ENCODE results near the gene EGLN1. TPM values are rescaled to one million over a fixed set of nuclear protein-coding genes. Genes with fewer than 3 reads are reported as not detected.
A peak's percentile ranks its signal among the peaks of the same experiment; 100 is the strongest.
"Not testable (repeated sequence)": the region's sequence is repeated elsewhere in the genome, so short reads cannot be mapped to it uniquely, and the experiment has no call there.

The EGLN1 gene
- total RNA-seq = 10 to 100 TPM; 11.9 to 14.0 (median 13.4) TPM

DNA sequence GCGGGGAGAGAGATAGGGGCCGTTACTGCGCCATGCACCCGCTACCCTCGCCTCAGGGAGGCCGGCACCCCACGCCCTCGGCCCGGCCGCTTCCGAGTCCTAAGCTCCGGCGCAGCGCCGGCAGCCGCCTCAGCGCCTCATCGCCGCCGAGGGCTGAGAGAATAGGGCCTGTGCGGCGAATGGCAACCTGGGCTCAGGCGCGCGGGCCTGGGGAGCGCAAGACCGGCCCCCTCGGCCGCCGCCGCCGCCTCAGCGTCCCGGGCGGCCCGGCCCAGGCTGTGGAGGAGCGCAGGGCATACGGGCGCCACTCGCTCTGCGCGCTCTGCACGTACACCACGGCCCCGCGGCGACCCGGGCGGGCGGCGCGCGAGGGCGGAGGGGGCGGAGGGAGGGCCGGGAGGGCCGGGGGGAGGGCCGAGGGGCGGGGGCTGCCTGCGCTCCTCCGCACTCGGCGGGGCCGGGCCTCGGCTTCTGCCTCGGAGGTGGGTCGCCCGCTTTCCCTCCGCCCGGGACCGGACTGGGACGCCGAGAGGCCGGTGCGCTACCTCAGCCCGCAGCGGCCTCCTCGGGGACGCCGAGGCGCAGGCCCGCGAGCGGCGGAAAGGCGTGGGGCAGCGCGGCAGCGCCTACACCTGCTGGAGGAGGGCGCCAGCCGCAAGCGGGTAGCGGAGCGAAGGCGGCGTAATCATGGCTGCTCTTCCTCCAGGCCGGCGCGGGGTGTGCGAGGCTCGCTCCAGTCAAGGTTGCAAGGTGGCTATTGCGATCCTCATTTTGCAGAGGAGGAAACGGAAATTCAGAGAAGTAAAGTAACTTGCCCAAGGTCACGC lies at the start of gene EGLN1:
Gene EGLN1, minus strand, starts transcription at position 317 of the 827 bp plus-strand sequence. CDS start 399 bp downstream, outside the sequence.
- H3K4me1 Mint-ChIP-seq (ENCODE audit: low read depth) = peaks cover 45% of the 10 kb centered on the region
- H3K4me3 Mint-ChIP-seq = peak within 1 kb of the TSS; percentile 90
- H3K36me3 Mint-ChIP-seq (ENCODE audit: insufficient read depth) = peaks cover 7% of the 10 kb centered on the region
- DNase-seq (peak; percentile 80), ATAC-seq (peak; percentile 85 to 87)
- H3K9me3 Mint-ChIP-seq = no peaks in the 10 kb centered on the region
- no peaks in the 10 kb centered on the region for H3K27me3 Mint-ChIP-seq (ENCODE audit: low read depth)

GRCh38 chr1:231471500-231471899 lies 49.4 kb upstream of the EGLN1 start:
- peaks cover 29% of the 10 kb centered on the region for H3K27me3 Mint-ChIP-seq (ENCODE audit: low read depth)
- DNase-seq; H3K4me1 Mint-ChIP-seq (ENCODE audit: low read depth); H3K9me3 Mint-ChIP-seq; H3K36me3 Mint-ChIP-seq (ENCODE audit: insufficient read depth); ATAC-seq; H3K4me3 Mint-ChIP-seq: not testable (repeated sequence)

- ATAC-seq; H3K9me3 Mint-ChIP-seq; H3K36me3 Mint-ChIP-seq (ENCODE audit: insufficient read depth); H3K4me1 Mint-ChIP-seq (ENCODE audit: low read depth); DNase-seq; H3K4me3 Mint-ChIP-seq: not testable (repeated sequence)
- H3K27me3 Mint-ChIP-seq (ENCODE audit: low read depth) = peaks cover 33% of the 10 kb centered on the region
These were observed 48.9 kb upstream of the EGLN1 start for GRCh38 chr1:231471027-231471426.

DNA sequence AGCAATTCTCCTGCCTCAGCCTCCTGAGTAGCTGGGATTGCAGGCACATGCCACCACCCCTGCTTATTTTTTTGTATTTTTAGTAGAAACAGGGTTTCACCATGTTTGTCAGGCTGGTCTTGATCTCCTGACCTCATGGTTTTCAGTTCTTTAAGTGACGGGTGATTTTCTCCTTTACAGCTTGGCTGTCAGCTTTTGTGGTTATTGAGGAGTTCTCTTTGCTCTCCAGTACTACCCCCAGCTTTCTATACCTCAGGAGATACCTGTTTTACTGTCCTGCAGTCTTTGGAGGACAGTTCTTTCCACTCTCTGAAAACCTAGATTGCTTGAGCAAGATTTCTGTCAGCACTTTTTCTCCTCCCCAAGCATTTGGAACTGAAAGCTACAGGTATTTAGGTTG lies 45.9 kb upstream of the EGLN1 start:
- H3K27me3 Mint-ChIP-seq (ENCODE audit: low read depth) = peaks cover 46% of the 10 kb centered on the region

DNA sequence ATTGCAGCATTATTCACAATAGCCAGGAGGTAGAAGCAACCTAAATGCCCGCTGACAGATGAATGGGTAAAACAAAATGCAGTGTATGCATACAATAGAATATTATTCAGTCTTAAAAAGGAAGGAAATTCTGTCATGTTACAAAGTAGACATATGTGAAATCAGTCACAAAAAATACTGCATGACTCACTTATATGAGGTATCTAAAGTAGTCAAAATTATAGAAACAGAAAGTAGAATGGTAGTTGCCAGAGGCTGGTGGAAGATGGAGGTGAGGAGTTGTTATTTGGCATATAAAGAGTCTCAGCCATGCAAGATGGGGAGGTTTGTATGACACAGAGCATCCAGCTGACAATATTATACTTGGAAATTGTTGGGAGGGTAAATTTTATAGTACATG lies 43.0 kb upstream of the EGLN1 start:
- ATAC-seq = peak; percentile 83 to 84
- no peaks in the 10 kb centered on the region for H3K36me3 Mint-ChIP-seq (ENCODE audit: insufficient read depth)
- peaks cover 61% of the 10 kb centered on the region for H3K27me3 Mint-ChIP-seq (ENCODE audit: low read depth)
- no peak for DNase-seq
- H3K4me3 Mint-ChIP-seq = no peak overlapping the region
- H3K4me1 Mint-ChIP-seq (ENCODE audit: low read depth) = peaks cover 19% of the 10 kb centered on the region
- peaks cover 33% of the 10 kb centered on the region for H3K9me3 Mint-ChIP-seq

More for the DNA sequence above, 45.9 kb upstream of the EGLN1 start:
- Mint-ChIP-seq H3K4me3 (no peak overlapping the region), H3K4me1 (ENCODE audit: low read depth) (peaks cover 11% of the 10 kb centered on the region), H3K9me3 (peaks cover 28% of the 10 kb centered on the region), H3K36me3 (ENCODE audit: insufficient read depth) (no peaks in the 10 kb centered on the region)
- DNase-seq = no peak
- ATAC-seq = no peak

DNA sequence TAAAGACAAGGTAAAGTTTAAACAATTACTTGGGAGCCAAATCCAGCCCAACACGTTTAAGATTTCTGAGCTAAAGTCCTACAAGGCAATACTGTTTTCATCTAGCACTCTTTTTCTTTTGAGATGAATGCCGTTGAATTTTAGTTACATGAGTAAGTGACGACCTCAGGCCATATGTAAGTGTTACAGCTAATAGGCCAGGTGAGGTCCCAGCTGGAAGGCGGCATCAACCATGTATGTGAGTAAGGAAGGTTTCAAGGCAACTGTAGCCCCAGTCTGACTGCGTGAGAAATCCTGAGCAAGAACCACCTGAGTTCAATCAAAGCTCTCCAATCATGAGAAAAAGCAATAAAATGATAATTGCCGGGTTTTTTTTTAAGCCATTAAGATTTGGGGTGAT lies 41.5 kb upstream of the EGLN1 start:
- H3K4me3 Mint-ChIP-seq = no peak overlapping the region
- DNase-seq (no peak), ATAC-seq (no peak)
- no peaks in the 10 kb centered on the region for H3K36me3 Mint-ChIP-seq (ENCODE audit: insufficient read depth)
- peaks cover 65% of the 10 kb centered on the region for H3K27me3 Mint-ChIP-seq (ENCODE audit: low read depth)
- peaks cover 23% of the 10 kb centered on the region for H3K4me1 Mint-ChIP-seq (ENCODE audit: low read depth)
- peaks cover 33% of the 10 kb centered on the region for H3K9me3 Mint-ChIP-seq

GRCh38 chr1:231460614-231461013 lies 38.5 kb upstream of the EGLN1 start:
- Mint-ChIP-seq H3K9me3 (peaks cover 28% of the 10 kb centered on the region), H3K4me1 (ENCODE audit: low read depth) (peaks cover 23% of the 10 kb centered on the region), H3K4me3 (no peak overlapping the region), H3K27me3 (ENCODE audit: low read depth) (peaks cover 67% of the 10 kb centered on the region), H3K36me3 (ENCODE audit: insufficient read depth) (no peaks in the 10 kb centered on the region)
- DNase-seq = peak; percentile 14
- peak; percentile 86 to 88 for ATAC-seq

DNA sequence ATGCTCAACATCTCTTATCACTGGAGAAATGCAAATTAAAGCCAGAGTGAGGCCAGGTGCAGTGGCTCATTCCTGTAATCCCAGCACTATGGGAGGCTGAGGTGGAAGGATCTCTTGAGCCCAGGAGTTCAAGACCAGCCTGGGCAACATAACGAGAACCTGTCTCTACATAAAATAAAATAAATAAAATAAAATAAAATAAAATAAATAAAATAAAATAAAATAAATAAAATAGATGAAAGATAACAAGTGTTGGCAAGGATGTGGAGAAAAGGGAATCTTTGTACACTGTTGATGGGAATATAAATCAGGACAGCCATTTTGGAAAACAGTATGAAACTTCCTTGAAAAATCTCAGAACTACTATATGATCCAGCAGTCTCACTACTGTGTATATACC lies 37.4 kb upstream of the EGLN1 start:
- not testable (repeated sequence) for ATAC-seq; H3K4me3 Mint-ChIP-seq; DNase-seq; H3K36me3 Mint-ChIP-seq (ENCODE audit: insufficient read depth)
- H3K27me3 Mint-ChIP-seq (ENCODE audit: low read depth) = peaks cover 68% of the 10 kb centered on the region
- H3K9me3 Mint-ChIP-seq = peaks cover 22% of the 10 kb centered on the region
- H3K4me1 Mint-ChIP-seq (ENCODE audit: low read depth) = peaks cover 16% of the 10 kb centered on the region

DNA sequence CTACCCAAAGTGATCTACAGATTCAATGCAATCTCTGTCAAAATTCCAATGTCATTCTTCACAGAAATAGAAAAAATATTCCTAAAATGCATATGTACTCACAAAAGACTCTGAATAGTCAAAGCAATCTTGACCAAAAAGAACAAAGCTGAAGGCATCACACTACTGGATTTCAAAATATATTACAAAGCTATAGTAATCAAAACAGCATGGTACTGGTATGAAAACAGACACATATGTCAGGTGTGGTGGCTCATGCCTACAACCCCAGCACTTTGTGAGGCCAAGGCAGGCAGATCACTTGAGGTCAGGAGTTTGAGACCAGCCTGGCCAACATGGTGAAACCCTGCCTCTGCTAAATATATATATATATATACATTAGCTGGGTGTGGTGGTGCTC lies 35.9 kb upstream of the EGLN1 start:
- Mint-ChIP-seq H3K9me3 (peaks cover 15% of the 10 kb centered on the region), H3K4me1 (ENCODE audit: low read depth) (peaks cover 12% of the 10 kb centered on the region), H3K27me3 (ENCODE audit: low read depth) (peaks cover 63% of the 10 kb centered on the region)
- ATAC-seq; H3K36me3 Mint-ChIP-seq (ENCODE audit: insufficient read depth); H3K4me3 Mint-ChIP-seq; DNase-seq: not testable (repeated sequence)

GRCh38 chr1:231454133-231454532 lies 32.0 kb upstream of the EGLN1 start:
- DNase-seq; H3K36me3 Mint-ChIP-seq (ENCODE audit: insufficient read depth); ATAC-seq; H3K9me3 Mint-ChIP-seq; H3K4me3 Mint-ChIP-seq; H3K4me1 Mint-ChIP-seq (ENCODE audit: low read depth): not testable (repeated sequence)
- H3K27me3 Mint-ChIP-seq (ENCODE audit: low read depth) = peaks cover 65% of the 10 kb centered on the region

GRCh38 chr1:231446138-231446537 lies 24.1 kb upstream of the EGLN1 start:
- Mint-ChIP-seq H3K4me1 (ENCODE audit: low read depth) (no peaks in the 10 kb centered on the region), H3K4me3 (no peak overlapping the region), H3K9me3 (peaks cover 13% of the 10 kb centered on the region), H3K27me3 (ENCODE audit: low read depth) (peaks cover 44% of the 10 kb centered on the region), H3K36me3 (ENCODE audit: insufficient read depth) (peaks cover 2% of the 10 kb centered on the region)
- ATAC-seq = no peak
- no peak for DNase-seq

DNA sequence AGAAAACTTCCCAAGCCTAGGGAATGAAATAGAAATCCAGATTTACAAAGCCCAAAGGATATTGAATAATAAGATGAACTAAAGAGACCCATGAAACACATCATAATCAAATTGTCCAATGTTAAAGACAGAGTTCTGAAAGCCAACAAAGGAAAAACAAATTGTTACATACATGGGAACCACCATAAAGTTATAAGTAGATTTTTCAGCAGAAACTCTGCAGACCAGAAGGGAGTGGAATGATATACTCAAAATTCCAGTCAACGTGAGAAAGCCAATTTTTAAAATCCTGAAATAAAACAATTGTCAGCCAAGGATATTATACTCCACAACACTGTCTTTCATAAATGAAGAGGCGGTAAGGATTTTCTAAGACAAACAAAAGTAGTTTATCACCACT lies 22.0 kb upstream of the EGLN1 start:
- no peak overlapping the region for H3K4me3 Mint-ChIP-seq
- peaks cover 2% of the 10 kb centered on the region for H3K36me3 Mint-ChIP-seq (ENCODE audit: insufficient read depth)
- no peak for ATAC-seq
- peaks cover 33% of the 10 kb centered on the region for H3K27me3 Mint-ChIP-seq (ENCODE audit: low read depth)
- peaks cover 13% of the 10 kb centered on the region for H3K9me3 Mint-ChIP-seq
- no peak for DNase-seq
- no peaks in the 10 kb centered on the region for H3K4me1 Mint-ChIP-seq (ENCODE audit: low read depth)

- Mint-ChIP-seq H3K4me3 (no peak overlapping the region), H3K9me3 (peaks cover 13% of the 10 kb centered on the region), H3K4me1 (ENCODE audit: low read depth) (no peaks in the 10 kb centered on the region), H3K36me3 (ENCODE audit: insufficient read depth) (peaks cover 2% of the 10 kb centered on the region), H3K27me3 (ENCODE audit: low read depth) (peaks cover 30% of the 10 kb centered on the region)
- DNase-seq (no peak), ATAC-seq (no peak)
These were observed 21.3 kb upstream of the EGLN1 start for GRCh38 chr1:231443363-231443762.

- no peak overlapping the region for H3K4me3 Mint-ChIP-seq
- ATAC-seq (no peak), DNase-seq (no peak)
- H3K9me3 Mint-ChIP-seq = peaks cover 13% of the 10 kb centered on the region
- peaks cover 2% of the 10 kb centered on the region for H3K36me3 Mint-ChIP-seq (ENCODE audit: insufficient read depth)
- H3K27me3 Mint-ChIP-seq (ENCODE audit: low read depth) = peaks cover 30% of the 10 kb centered on the region
- H3K4me1 Mint-ChIP-seq (ENCODE audit: low read depth) = no peaks in the 10 kb centered on the region
These were observed 20.6 kb upstream of the EGLN1 start for GRCh38 chr1:231442735-231443134.

DNA sequence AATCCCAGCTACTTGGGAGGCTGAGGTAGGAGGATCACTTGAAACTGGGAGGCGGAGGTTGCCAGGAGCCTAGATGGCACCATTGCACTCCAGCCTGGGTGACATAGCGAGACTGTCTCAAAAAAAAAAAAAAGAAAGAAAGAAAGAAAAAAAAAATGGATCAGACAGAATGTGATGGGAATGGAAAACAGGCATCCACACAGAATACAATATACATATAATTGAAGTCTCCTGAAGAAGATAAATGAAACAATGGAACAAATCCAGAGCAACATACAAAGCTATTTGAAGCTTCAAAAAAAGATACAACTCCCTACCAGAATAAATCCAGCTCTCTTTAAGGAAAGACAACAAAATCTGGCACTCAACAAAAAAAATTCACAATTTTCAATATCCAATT lies 10.9 kb upstream of the EGLN1 start:
- Mint-ChIP-seq H3K9me3 (no peaks in the 10 kb centered on the region), H3K4me1 (ENCODE audit: low read depth) (no peaks in the 10 kb centered on the region), H3K36me3 (ENCODE audit: insufficient read depth) (no peaks in the 10 kb centered on the region), H3K27me3 (ENCODE audit: low read depth) (peaks cover 27% of the 10 kb centered on the region), H3K4me3 (no peak overlapping the region)
- DNase-seq (no peak), ATAC-seq (no peak)

Measured in activated T-cell treated with anti-CD3 and anti-CD28 coated beads, Interleukin-2, amount 50 U/mL, for 4 hours (primary cell).